K562 (cell line): ENCODE measurements around the gene GLG1. TPM values are rescaled to one million over a fixed set of nuclear protein-coding genes. Genes with fewer than 3 reads are reported as not detected.

ENCODE experiments used
- ARID2 ChIP-seq: fragments of 450-650 bp; IDR thresholded peaks from 2 replicates; pipeline ENCODE4 v1.6.1; 2017; ENCODE audit warnings: antibody characterized with exemption, mild to moderate bottlenecking
- BCL6 ChIP-seq: fragments of 250-450 bp; sonication (Bioruptor Pico); IDR thresholded peaks from 2 replicates; pipeline ENCODE4 v1.4.0; 2020
- CTBP1 ChIP-seq: fragments of 450-650 bp; IDR thresholded peaks from 2 replicates; pipeline ENCODE4 v1.6.1; 2016; ENCODE audit warnings: borderline replicate concordance
- ILK ChIP-seq: fragments of 450-650 bp; IDR thresholded peaks from 2 replicates; pipeline ENCODE4 v1.6.1; 2016; ENCODE audit warnings: missing genetic modification characterization, low read depth, mild to moderate bottlenecking, missing compliant biosample characterization, moderate library complexity, borderline replicate concordance
- MEF2A ChIP-seq: IDR thresholded peaks from 2 replicates; pipeline ENCODE4 v1.6.1; 2011; ENCODE audit warnings: low read depth, mild to moderate bottlenecking, low read length, moderate library complexity; ENCODE audit not compliant: control insufficient read depth
- NCOA6 ChIP-seq: fragments of 450-650 bp; IDR thresholded peaks from 2 replicates; pipeline ENCODE4 v1.6.1; 2017; ENCODE audit warnings: mild to moderate bottlenecking
- NEUROD1 ChIP-seq: fragments of 150-350 bp; IDR thresholded peaks from 2 replicates; pipeline ENCODE4 v1.6.1; 2014; ENCODE audit warnings: borderline replicate concordance, low read length, low read depth; ENCODE audit not compliant: partially characterized antibody
- PHF20 ChIP-seq: fragments of 450-650 bp; IDR thresholded peaks from 2 replicates; pipeline ENCODE4 v1.6.1; 2018; ENCODE audit not compliant: partially characterized antibody
- U2AF2 ChIP-seq: fragments of 200-400 bp; formaldehyde crosslinking; optimal IDR thresholded peaks from 2 replicates; pipeline ENCODE3; 2017; ENCODE audit warnings: low read depth, mild to moderate bottlenecking, low read length
- ZNF77 ChIP-seq: fragments of 250-450 bp; sonication (Bioruptor Pico); IDR thresholded peaks from 2 replicates; pipeline ENCODE4 v1.5.0; 2020
- polyA plus RNA-seq, 8 experiments: library from polyadenylated mRNA; depleted of rRNA in 4 of 8; stranded (reverse) in 5 of 8; unstranded in 3 of 8; fragments of >200 nt; fragmentation: Nextera tagmentation in 2 of 8; fragmentation: Illumina TruSeq in 1 of 8; extraction: Ambion mirVana in 2 of 8; extraction: Trizol in 1 of 8; gene quantifications; 2 replicates each; pipeline versions ENCODE4 v1.2.1 to v1.2.3, GENCODE V29; 2011 to 2014; ENCODE audit warnings: inconsistent platforms in 1 of 8, missing spikeins in 1 of 8
- total RNA-seq, 7 experiments: library from RNA; depleted of rRNA in 6 of 7; stranded (reverse); fragments of >200 nt in 6 of 7; fragmentation: Illumina TruSeq in 2 of 7; extraction: Trizol in 2 of 7; gene quantifications; 2 replicates each; pipeline versions ENCODE4 v1.2.1 to v1.2.3, GENCODE V29; 2011 to 2021; ENCODE audit warnings: low replicate concordance in 1 of 7
- TF ChIP-seq, protein P1 (sequence below): fragments of 250-450 bp; sonication (Bioruptor Pico); IDR thresholded peaks from 2 replicates; pipeline ENCODE4 v1.8.0; 2021; ENCODE audit warnings: mild to moderate bottlenecking, moderate library complexity
- TF ChIP-seq, protein P2 (sequence below): sonication (generic); formaldehyde crosslinking; IDR thresholded peaks from 2 replicates; pipeline ENCODE4 v1.8.0; 2022; ENCODE audit warnings: missing genetic modification reagents, mild to moderate bottlenecking, borderline replicate concordance
- TF ChIP-seq, protein P3 (sequence below): fragments of 250-450 bp; sonication (Bioruptor Pico); IDR thresholded peaks from 2 replicates; pipeline ENCODE4 v1.8.0; 2021; ENCODE audit warnings: moderate library complexity, mild to moderate bottlenecking, inconsistent platforms
- TF ChIP-seq, protein P4 (sequence below): fragments of 450-650 bp; IDR thresholded peaks from 2 replicates; pipeline ENCODE4 v1.6.1; 2017; ENCODE audit warnings: antibody characterized with exemption, mild to moderate bottlenecking

The GLG1 gene
- total and polyA plus RNA-seq, 9 of the 15 experiments (the other 6 are each of a cell fraction or from before 2014, with no cell fraction given) = 6.2 to 36.0 (median 23.6) TPM

DNA sequence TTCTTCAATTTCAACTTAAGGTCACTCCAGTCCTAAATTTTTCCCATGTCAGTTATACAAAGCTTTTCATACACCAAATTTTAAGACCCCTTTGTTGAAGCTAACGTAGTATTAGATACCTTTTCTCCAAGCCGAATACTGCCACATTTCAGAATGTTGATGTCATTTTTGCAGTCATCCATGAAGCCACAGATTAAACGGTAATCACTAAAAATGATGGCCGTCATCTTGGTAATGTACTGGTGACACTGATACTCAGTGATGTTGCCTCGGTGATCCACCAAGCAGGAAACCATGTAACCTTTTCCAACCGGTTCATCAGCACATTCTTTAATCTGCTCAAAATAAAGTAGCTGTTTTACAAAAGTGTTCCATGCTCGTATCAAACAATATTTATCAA is 103.5 kb downstream of the GLG1 start (continued):
- no peak for TF ChIP-seq ILK (tag)
- TF ChIP-seq, protein P1, sequence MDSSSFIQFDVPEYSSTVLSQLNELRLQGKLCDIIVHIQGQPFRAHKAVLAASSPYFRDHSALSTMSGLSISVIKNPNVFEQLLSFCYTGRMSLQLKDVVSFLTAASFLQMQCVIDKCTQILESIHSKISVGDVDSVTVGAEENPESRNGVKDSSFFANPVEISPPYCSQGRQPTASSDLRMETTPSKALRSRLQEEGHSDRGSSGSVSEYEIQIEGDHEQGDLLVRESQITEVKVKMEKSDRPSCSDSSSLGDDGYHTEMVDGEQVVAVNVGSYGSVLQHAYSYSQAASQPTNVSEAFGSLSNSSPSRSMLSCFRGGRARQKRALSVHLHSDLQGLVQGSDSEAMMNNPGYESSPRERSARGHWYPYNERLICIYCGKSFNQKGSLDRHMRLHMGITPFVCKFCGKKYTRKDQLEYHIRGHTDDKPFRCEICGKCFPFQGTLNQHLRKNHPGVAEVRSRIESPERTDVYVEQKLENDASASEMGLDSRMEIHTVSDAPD = no peak
- TF ChIP-seq, protein P2, sequence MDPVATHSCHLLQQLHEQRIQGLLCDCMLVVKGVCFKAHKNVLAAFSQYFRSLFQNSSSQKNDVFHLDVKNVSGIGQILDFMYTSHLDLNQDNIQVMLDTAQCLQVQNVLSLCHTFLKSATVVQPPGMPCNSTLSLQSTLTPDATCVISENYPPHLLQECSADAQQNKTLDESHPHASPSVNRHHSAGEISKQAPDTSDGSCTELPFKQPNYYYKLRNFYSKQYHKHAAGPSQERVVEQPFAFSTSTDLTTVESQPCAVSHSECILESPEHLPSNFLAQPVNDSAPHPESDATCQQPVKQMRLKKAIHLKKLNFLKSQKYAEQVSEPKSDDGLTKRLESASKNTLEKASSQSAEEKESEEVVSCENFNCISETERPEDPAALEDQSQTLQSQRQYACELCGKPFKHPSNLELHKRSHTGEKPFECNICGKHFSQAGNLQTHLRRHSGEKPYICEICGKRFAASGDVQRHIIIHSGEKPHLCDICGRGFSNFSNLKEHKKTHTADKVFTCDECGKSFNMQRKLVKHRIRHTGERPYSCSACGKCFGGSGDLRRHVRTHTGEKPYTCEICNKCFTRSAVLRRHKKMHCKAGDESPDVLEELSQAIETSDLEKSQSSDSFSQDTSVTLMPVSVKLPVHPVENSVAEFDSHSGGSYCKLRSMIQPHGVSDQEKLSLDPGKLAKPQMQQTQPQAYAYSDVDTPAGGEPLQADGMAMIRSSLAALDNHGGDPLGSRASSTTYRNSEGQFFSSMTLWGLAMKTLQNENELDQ (CRISPR knock-in tag) = no peak
- TF ChIP-seq, protein P3, sequence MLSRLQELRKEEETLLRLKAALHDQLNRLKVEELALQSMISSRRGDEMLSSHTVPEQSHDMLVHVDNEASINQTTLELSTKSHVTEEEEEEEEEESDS = no peak
- TF ChIP-seq NCOA6 = no peak
- TF ChIP-seq, protein P4, sequence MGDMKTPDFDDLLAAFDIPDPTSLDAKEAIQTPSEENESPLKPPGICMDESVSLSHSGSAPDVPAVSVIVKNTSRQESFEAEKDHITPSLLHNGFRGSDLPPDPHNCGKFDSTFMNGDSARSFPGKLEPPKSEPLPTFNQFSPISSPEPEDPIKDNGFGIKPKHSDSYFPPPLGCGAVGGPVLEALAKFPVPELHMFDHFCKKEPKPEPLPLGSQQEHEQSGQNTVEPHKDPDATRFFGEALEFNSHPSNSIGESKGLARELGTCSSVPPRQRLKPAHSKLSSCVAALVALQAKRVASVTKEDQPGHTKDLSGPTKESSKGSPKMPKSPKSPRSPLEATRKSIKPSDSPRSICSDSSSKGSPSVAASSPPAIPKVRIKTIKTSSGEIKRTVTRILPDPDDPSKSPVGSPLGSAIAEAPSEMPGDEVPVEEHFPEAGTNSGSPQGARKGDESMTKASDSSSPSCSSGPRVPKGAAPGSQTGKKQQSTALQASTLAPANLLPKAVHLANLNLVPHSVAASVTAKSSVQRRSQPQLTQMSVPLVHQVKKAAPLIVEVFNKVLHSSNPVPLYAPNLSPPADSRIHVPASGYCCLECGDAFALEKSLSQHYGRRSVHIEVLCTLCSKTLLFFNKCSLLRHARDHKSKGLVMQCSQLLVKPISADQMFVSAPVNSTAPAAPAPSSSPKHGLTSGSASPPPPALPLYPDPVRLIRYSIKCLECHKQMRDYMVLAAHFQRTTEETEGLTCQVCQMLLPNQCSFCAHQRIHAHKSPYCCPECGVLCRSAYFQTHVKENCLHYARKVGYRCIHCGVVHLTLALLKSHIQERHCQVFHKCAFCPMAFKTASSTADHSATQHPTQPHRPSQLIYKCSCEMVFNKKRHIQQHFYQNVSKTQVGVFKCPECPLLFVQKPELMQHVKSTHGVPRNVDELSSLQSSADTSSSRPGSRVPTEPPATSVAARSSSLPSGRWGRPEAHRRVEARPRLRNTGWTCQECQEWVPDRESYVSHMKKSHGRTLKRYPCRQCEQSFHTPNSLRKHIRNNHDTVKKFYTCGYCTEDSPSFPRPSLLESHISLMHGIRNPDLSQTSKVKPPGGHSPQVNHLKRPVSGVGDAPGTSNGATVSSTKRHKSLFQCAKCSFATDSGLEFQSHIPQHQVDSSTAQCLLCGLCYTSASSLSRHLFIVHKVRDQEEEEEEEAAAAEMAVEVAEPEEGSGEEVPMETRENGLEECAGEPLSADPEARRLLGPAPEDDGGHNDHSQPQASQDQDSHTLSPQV = no peak
- TF ChIP-seq CTBP1 = no peak
- no peak for TF ChIP-seq PHF20
- TF ChIP-seq BCL6 = no peak
- no peak for TF ChIP-seq ZNF77 (CRISPR knock-in tag)
- TF ChIP-seq NEUROD1 = no peak
- TF ChIP-seq U2AF2 = no peak
- TF ChIP-seq ARID2 = no peak
- TF ChIP-seq MEF2A = no peak
- TF ChIP-seq, all 486 proteins: peak for 0
